ENCODE measurements around the gene CCDC59. TPM values are rescaled to one million over a fixed set of nuclear protein-coding genes. Genes with fewer than 3 reads are reported as not detected.

Gene CCDC59
- total and polyA plus RNA-seq, 4 donors, result 14.4 to 22.0 (median 18.2) TPM

GRCh38 chr12:82357845-82358199, 365 bp downstream of the CCDC59 start (continued):
- TF ChIP-seq ZBTB33 (IDR thresholded peaks at IDR 0.05), result no peak
- no peak for TF ChIP-seq FOXA2 (IDR thresholded peaks at IDR 0.05)
- TF ChIP-seq NR2F2 (IDR thresholded peaks at IDR 0.05), result no peak
- TF ChIP-seq RAD21 (IDR thresholded peaks at IDR 0.05), result no peak
- TF ChIP-seq MAX (IDR thresholded peaks at IDR 0.05), result no peak

- Histone ChIP-seq H3K9me3 (ENCODE audit: control insufficient read depth in 4 of 4, low read length in 3 of 4) (no peaks in the 10 kb centered on the region), H3K4me1 (ENCODE audit: control insufficient read depth in 4 of 4, insufficient read depth in 4 of 4, low read length in 3 of 4) (peaks cover 5 to 32% (median 30%) of the 10 kb centered on the region in 4 donors), H3K4me3 (ENCODE audit: low read depth in 1 of 3, low read length in 3 of 3) (peak overlapping the region; percentile 71 to 99 (median 98)), H3K36me3 (ENCODE audit: control insufficient read depth in 4 of 4, insufficient read depth in 3 of 4, low read depth in 1 of 4, low read length in 3 of 4) (peaks cover 3 to 32% (median 23%) of the 10 kb centered on the region in 4 donors), H3K27ac (ENCODE audit: low read depth in 1 of 2, low read length in 2 of 2) (peak overlapping the region; percentile 13 to 98), H3K9ac (ENCODE audit: low read depth in 1 of 2, low read length in 2 of 2) (peak overlapping the region; percentile 94 to 100), H3K27me3 (ENCODE audit: control insufficient read depth in 4 of 4, insufficient read depth in 4 of 4, low read length in 3 of 4) (no peaks in the 10 kb centered on the region)
- no peak for DNase-seq (ENCODE audit: low spot score)
- 38% methylated on average over 4 of the region's 4 CpGs for WGBS
- TF ChIP-seq ATF3 (IDR thresholded peaks at IDR 0.05) (no peak), MAX (IDR thresholded peaks at IDR 0.05) (no peak), NR2F2 (IDR thresholded peaks at IDR 0.05) (no peak), FOXA1 (IDR thresholded peaks at IDR 0.05) (no peak)
Measured at GRCh38 chr12:82357340-82357739, 847 bp downstream of the CCDC59 start.

- H3K9me3 ChIP-seq (ENCODE audit: control insufficient read depth in 4 of 4, low read length in 3 of 4), result no peaks in the 10 kb centered on the region
- no peak for DNase-seq (ENCODE audit: low spot score)
- no peak overlapping the region for H3K4me3 ChIP-seq (ENCODE audit: low read depth in 1 of 3, low read length in 3 of 3)
- H3K27me3 ChIP-seq (ENCODE audit: control insufficient read depth in 4 of 4, insufficient read depth in 4 of 4, low read length in 3 of 4), result no peaks in the 10 kb centered on the region
- TF ChIP-seq TAF1 (conservative IDR thresholded peaks at IDR 0.05), result no peak
- no peak for TF ChIP-seq HNF4G (IDR thresholded peaks at IDR 0.05)
- H3K4me1 ChIP-seq (ENCODE audit: control insufficient read depth in 4 of 4, insufficient read depth in 4 of 4, low read length in 3 of 4), result peaks cover 1 to 10% (median 5%) of the 10 kb centered on the region in 4 donors
- no peak overlapping the region for H3K27ac ChIP-seq (ENCODE audit: low read depth in 1 of 2, low read length in 2 of 2)
- WGBS, result 93% methylated on average over 6 of the region's 6 CpGs
- H3K9ac ChIP-seq (ENCODE audit: low read depth in 1 of 2, low read length in 2 of 2), result no peak overlapping the region
- H3K36me3 ChIP-seq (ENCODE audit: control insufficient read depth in 4 of 4, insufficient read depth in 3 of 4, low read depth in 1 of 4, low read length in 3 of 4), result peaks cover 7 to 50% (median 32%) of the 10 kb centered on the region in 4 donors
Measured at GRCh38 chr12:82351390-82351789, 6.8 kb downstream of the CCDC59 start.

- WGBS, result 97% methylated on average over 3 of the region's 3 CpGs
- H3K4me3 ChIP-seq (ENCODE audit: low read depth in 1 of 3, low read length in 3 of 3), result no peak overlapping the region
- no peak overlapping the region for H3K27ac ChIP-seq (ENCODE audit: low read depth in 1 of 2, low read length in 2 of 2)
- DNase-seq (ENCODE audit: low spot score), result no peak
- H3K36me3 ChIP-seq (ENCODE audit: control insufficient read depth in 4 of 4, insufficient read depth in 3 of 4, low read depth in 1 of 4, low read length in 3 of 4), result peaks cover 5 to 41% (median 30%) of the 10 kb centered on the region in 4 donors
- no peaks in the 10 kb centered on the region for H3K9me3 ChIP-seq (ENCODE audit: control insufficient read depth in 4 of 4, low read length in 3 of 4)
- no peak overlapping the region for H3K9ac ChIP-seq (ENCODE audit: low read depth in 1 of 2, low read length in 2 of 2)
- TF ChIP-seq YY1 (IDR thresholded peaks at IDR 0.05) (no peak), SP1 (IDR thresholded peaks at IDR 0.05) (no peak), ATF3 (IDR thresholded peaks at IDR 0.05) (no peak), HNF4G (IDR thresholded peaks at IDR 0.05) (no peak), REST (IDR thresholded peaks at IDR 0.05) (no peak), FOXA1 (IDR thresholded peaks at IDR 0.05) (no peak), RAD21 (IDR thresholded peaks at IDR 0.05) (no peak), MAX (IDR thresholded peaks at IDR 0.05) (no peak), FOXA2 (IDR thresholded peaks at IDR 0.05) (no peak), CTCF (IDR thresholded peaks at IDR 0.05; ENCODE audit: low read depth, low read length, missing input control) (no peak), TAF1 (conservative IDR thresholded peaks at IDR 0.05) (no peak)
- no peaks in the 10 kb centered on the region for H3K4me1 ChIP-seq (ENCODE audit: control insufficient read depth in 4 of 4, insufficient read depth in 4 of 4, low read length in 3 of 4)
- no peaks in the 10 kb centered on the region for H3K27me3 ChIP-seq (ENCODE audit: control insufficient read depth in 4 of 4, insufficient read depth in 4 of 4, low read length in 3 of 4)
Measured at GRCh38 chr12:82350161-82350560, 8.0 kb downstream of the CCDC59 start.

All from liver (tissue), 9 donors.